IMR-90 (cell line): Measurements from ENCODE around the gene RNASE4. TPM values are rescaled to one million over a fixed set of nuclear protein-coding genes. Genes with fewer than 3 reads are reported as not detected.

Source experiments
- ATAC-seq: fragments of 200-7000 bp; cut with Tn5 transposase; 2 replicates; pipeline ENCODE4 v1.9.1; 2020; ENCODE audit warnings: low read depth, mild to moderate bottlenecking, moderate library complexity
- BruUV-seq: library from RNA; stranded (reverse); fragments of 400-500 nt; replicated peaks from 2 replicates; lab custom pipeline; 2021; lab: Mats Ljungman, UMichigan
- CTCF ChIA-PET: fragments of 300-600 bp; formaldehyde crosslinking; extraction: SDS; loops from one replicate; lab custom pipeline; 2021; ENCODE audit warnings: antibody characterized with exemption; lab: Yijun Ruan, JAX
- POLR2A ChIA-PET: fragments of 300-600 bp; sonication (Branson Sonifier 250); formaldehyde crosslinking; loops from one replicate; lab custom pipeline; 2022; ENCODE audit warnings: antibody characterized with exemption; ENCODE audit not compliant: unreplicated experiment; lab: Charles Lee
- DNase-seq: peaks from one replicate; pipeline ENCODE4 v3.0.0; 2013
- H2AFZ ChIP-seq: replicated peaks from 2 replicates; pipeline ENCODE3; 2013; ENCODE audit warnings: low read length, mild to moderate bottlenecking; ENCODE audit not compliant: poor library complexity
- H2AK5ac ChIP-seq: 2 replicates; pipeline ENCODE4 v1.6.1; 2013; ENCODE audit warnings: low read depth, low read length, inconsistent platforms
- H2AK9ac ChIP-seq: replicated peaks from 2 replicates; pipeline ENCODE3; 2013; ENCODE audit warnings: mild to moderate bottlenecking, low read depth, low read length, moderate library complexity; ENCODE audit not compliant: poor library complexity
- H2BK120ac ChIP-seq: 2 replicates; pipeline ENCODE4 v1.6.1; 2013; ENCODE audit warnings: low read depth, low read length, inconsistent platforms
- H2BK15ac ChIP-seq: 3 replicates; pipeline ENCODE4 v1.6.1; 2013; ENCODE audit warnings: low read depth, low read length, inconsistent platforms
- H2BK20ac ChIP-seq: 2 replicates; pipeline ENCODE4 v1.6.1; 2013; ENCODE audit warnings: low read depth, mild to moderate bottlenecking, inconsistent platforms, low read length, moderate library complexity
- H2BK5ac ChIP-seq: 2 replicates; pipeline ENCODE4 v1.6.1; 2013; ENCODE audit warnings: mild to moderate bottlenecking, low read depth, low read length, inconsistent platforms; ENCODE audit not compliant: poor library complexity, severe bottlenecking
- H3K14ac ChIP-seq: replicated peaks from 2 replicates; pipeline ENCODE4 v1.6.1; 2013; ENCODE audit warnings: low read depth, low read length, inconsistent platforms
- H3K18ac ChIP-seq: 2 replicates; pipeline ENCODE4 v1.6.1; 2013; ENCODE audit warnings: low read depth, low read length, control low read depth
- H3K23ac ChIP-seq: 2 replicates; pipeline ENCODE4 v1.6.1; 2013; ENCODE audit warnings: low read depth, low read length, inconsistent platforms
- H3K27ac ChIP-seq: 2 replicates; pipeline ENCODE4 v1.5.1; 2013; ENCODE audit warnings: mild to moderate bottlenecking, control low read depth, low read length; ENCODE audit not compliant: insufficient read depth
- H3K27me3 ChIP-seq: 2 replicates; pipeline ENCODE4 v1.6.1; 2013; ENCODE audit warnings: low read length; ENCODE audit not compliant: control insufficient read depth, insufficient read depth
- H3K36me3 ChIP-seq: 2 replicates; pipeline ENCODE4 v1.6.1; 2013; ENCODE audit warnings: low read length, mixed read lengths; ENCODE audit not compliant: control insufficient read depth, insufficient read depth
- H3K4ac ChIP-seq: 2 replicates; pipeline ENCODE4 v1.6.1; 2013; ENCODE audit warnings: low read depth, low read length, inconsistent platforms
- H3K4me1 ChIP-seq: 2 replicates; pipeline ENCODE4 v1.6.1; 2013; ENCODE audit warnings: low read length, mixed read lengths; ENCODE audit not compliant: control insufficient read depth, insufficient read depth
- H3K4me2 ChIP-seq: 2 replicates; pipeline ENCODE4 v1.6.1; 2013; ENCODE audit warnings: low read depth, mild to moderate bottlenecking, control low read depth, low read length, moderate library complexity
- H3K4me3 ChIP-seq: 2 replicates; pipeline ENCODE4 v1.5.1; 2013; ENCODE audit warnings: low read depth, mild to moderate bottlenecking, control low read depth, low read length, moderate library complexity; ENCODE audit not compliant: insufficient read depth
- H3K56ac ChIP-seq: 2 replicates; pipeline ENCODE4 v1.6.1; 2013; ENCODE audit warnings: low read length, inconsistent platforms; ENCODE audit not compliant: insufficient read depth; ENCODE audit errors: extremely low read depth
- H3K79me1 ChIP-seq, 2 experiments: 2 replicates each; pipeline ENCODE4 v1.6.1; 2013; ENCODE audit warnings: low read length in 2 of 2, inconsistent platforms in 1 of 2, low read depth in 1 of 2
- H3K9ac ChIP-seq: 2 replicates; pipeline ENCODE4 v1.6.1; 2013; ENCODE audit warnings: low read depth, low read length, control low read depth
- H3K9me1 ChIP-seq: 2 replicates; pipeline ENCODE4 v1.6.1; 2013; ENCODE audit warnings: low read length, inconsistent platforms; ENCODE audit not compliant: insufficient read depth
- H3K9me3 ChIP-seq: 2 replicates; pipeline ENCODE4 v1.6.1; 2013; ENCODE audit warnings: low read length; ENCODE audit not compliant: control insufficient read depth, insufficient read depth
- H4K20me1 ChIP-seq: 2 replicates; pipeline ENCODE4 v1.6.1; 2013; ENCODE audit warnings: low read length, inconsistent platforms; ENCODE audit not compliant: insufficient read depth
- H4K5ac ChIP-seq: 2 replicates; pipeline ENCODE4 v1.6.1; 2013; ENCODE audit warnings: mild to moderate bottlenecking, low read depth, low read length, control low read depth
- H4K8ac ChIP-seq, 2 experiments: 2 replicates each; pipeline ENCODE4 v1.6.1; 2013; ENCODE audit warnings: low read depth in 2 of 2, low read length in 2 of 2, control low read depth in 1 of 2, inconsistent platforms in 1 of 2
- H4K91ac ChIP-seq: 2 replicates; pipeline ENCODE4 v1.6.1; 2013; ENCODE audit warnings: low read depth, low read length, inconsistent platforms; ENCODE audit not compliant: insufficient read depth
- BHLHE40 ChIP-seq: fragments of 150-350 bp; IDR thresholded peaks from 2 replicates; pipeline ENCODE4 v1.6.1; 2016; ENCODE audit warnings: mild to moderate bottlenecking, low read depth, low read length
- CEBPB ChIP-seq: IDR thresholded peaks from 2 replicates; pipeline ENCODE4 v1.6.1; 2012; ENCODE audit warnings: low read depth, low read length, improper control_type of control experiment
- MAFK ChIP-seq: IDR thresholded peaks from 2 replicates; pipeline ENCODE4 v1.6.1; 2012; ENCODE audit warnings: low read depth, low read length, improper control_type of control experiment
- POLR2A ChIP-seq: IDR thresholded peaks from 2 replicates; pipeline ENCODE4 v1.6.1; 2012; ENCODE audit warnings: mild to moderate bottlenecking, low read depth, low read length
- RCOR1 ChIP-seq: IDR thresholded peaks from 2 replicates; pipeline ENCODE4 v1.6.1; 2012; ENCODE audit warnings: mild to moderate bottlenecking, low read length, improper control_type of control experiment; ENCODE audit not compliant: insufficient replicate concordance
- RFX5 ChIP-seq: IDR thresholded peaks from 2 replicates; pipeline ENCODE4 v1.8.0; 2012; ENCODE audit warnings: low read depth, mild to moderate bottlenecking, low read length, moderate library complexity
- WGBS, 2 experiments: methylation state at CpG; one replicate each; pipeline versions ENCODE4 v1.1.5 to v1.1.7; 2013; ENCODE audit warnings: missing lambda C conversion rate in 2 of 2; ENCODE audit not compliant: insufficient read length in 1 of 2; ENCODE audit errors: extremely low coverage in 2 of 2; 5-methylcytosine and 5-hydroxymethylcytosine counted together
- dilution Hi-C: fragments of 300-500 bp; cut with HindIII; formaldehyde crosslinking; loops from one replicate; pipeline ENCODE4 v1.14.3; 2018; ENCODE audit warnings: low sequenced_read_pairs; ENCODE audit not compliant: unreplicated experiment
- in situ Hi-C: fragments of 300-500 bp; cut with MboI; formaldehyde crosslinking; loops from 3 replicates; pipeline ENCODE4 v1.14.3; 2019; ENCODE audit warnings: low sequenced_read_pairs, inconsistent platforms, mixed read lengths
- intact Hi-C: fragments of 100-400 bp; cut with micrococcal nuclease; formaldehyde crosslinking; loops from 2 replicates; pipeline ENCODE4 v1.10.0; 2022
- polyA plus RNA-seq, 3 experiments: library from polyadenylated mRNA; depleted of rRNA; stranded (reverse); fragments of >200 nt; gene quantifications; 2 replicates each; pipeline ENCODE4 v1.2.3, GENCODE V29; 2012; ENCODE audit warnings: low replicate concordance in 1 of 3
- total RNA-seq: library from RNA; depleted of rRNA; stranded (reverse); fragments of >200 nt; gene quantifications from 2 replicates; pipeline ENCODE4 v1.2.3, GENCODE V29; 2012
- TF ChIP-seq, protein P1 (sequence below): fragments of 150-350 bp; IDR thresholded peaks from 2 replicates; pipeline ENCODE4 v1.6.1; 2016; ENCODE audit warnings: low read depth, mild to moderate bottlenecking, low read length, moderate library complexity, borderline replicate concordance

Gene RNASE4
- total and polyA plus RNA-seq, 2 of the 4 experiments (the other 2 are of a cell fraction) = 10.4 to 11.6 TPM

DNA sequence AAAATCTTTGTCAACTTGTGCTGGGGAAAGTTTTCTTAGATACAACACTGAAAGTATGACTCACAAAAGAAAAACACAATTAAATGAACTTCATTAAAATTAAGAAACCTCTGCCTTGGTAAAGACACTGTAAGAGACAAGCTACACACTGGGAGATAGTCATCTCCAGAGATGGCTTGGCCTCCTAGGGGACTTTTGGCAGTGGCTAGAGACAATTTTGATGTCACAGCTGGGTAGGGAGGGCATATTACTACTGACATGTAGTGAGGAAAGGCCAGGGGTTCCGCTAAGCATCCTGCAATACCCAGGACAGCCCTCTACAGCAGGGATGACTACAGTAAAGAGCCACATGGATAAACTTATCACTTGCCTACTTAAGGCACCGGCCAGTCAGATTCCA is 8.7 kb upstream of the RNASE4 start:
- H3K9me1 ChIP-seq = peaks cover 4% of the 10 kb centered on the region; the same call in 1 of the 2 replicates
- no peaks in the 10 kb centered on the region for H3K36me3 ChIP-seq
- no peak overlapping the region for H3K14ac ChIP-seq
- BruUV-seq = no TSS peak
- POLR2A ChIA-PET = no interaction called here
- no peak overlapping the region for H3K23ac ChIP-seq
- no peak overlapping the region for H3K56ac ChIP-seq
- no peak overlapping the region for H3K4me2 ChIP-seq
- H4K20me1 ChIP-seq = no peaks in the 10 kb centered on the region
- no peaks in the 10 kb centered on the region for H3K9me3 ChIP-seq
- no peak overlapping the region for H4K91ac ChIP-seq
- H3K27ac ChIP-seq = no peak overlapping the region
- H3K4ac ChIP-seq = no peak overlapping the region
- CTCF ChIA-PET = no interaction called here
- in situ Hi-C loops (no loop called here), intact Hi-C loops (no loop called here), dilution Hi-C loops (no loop called here)
- DNase-seq = no peak
- TF ChIP-seq MAFK = no peak
- no peak for TF ChIP-seq CEBPB
- TF ChIP-seq, protein P1, sequence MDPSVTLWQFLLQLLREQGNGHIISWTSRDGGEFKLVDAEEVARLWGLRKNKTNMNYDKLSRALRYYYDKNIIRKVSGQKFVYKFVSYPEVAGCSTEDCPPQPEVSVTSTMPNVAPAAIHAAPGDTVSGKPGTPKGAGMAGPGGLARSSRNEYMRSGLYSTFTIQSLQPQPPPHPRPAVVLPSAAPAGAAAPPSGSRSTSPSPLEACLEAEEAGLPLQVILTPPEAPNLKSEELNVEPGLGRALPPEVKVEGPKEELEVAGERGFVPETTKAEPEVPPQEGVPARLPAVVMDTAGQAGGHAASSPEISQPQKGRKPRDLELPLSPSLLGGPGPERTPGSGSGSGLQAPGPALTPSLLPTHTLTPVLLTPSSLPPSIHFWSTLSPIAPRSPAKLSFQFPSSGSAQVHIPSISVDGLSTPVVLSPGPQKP = no peak
- no peak for TF ChIP-seq BHLHE40
- no peak for TF ChIP-seq POLR2A
- no peak for TF ChIP-seq RCOR1
- no peak for TF ChIP-seq RFX5
- no peak overlapping the region for H2BK5ac ChIP-seq
- no peaks in the 10 kb centered on the region; the same call in 1 of the 2 replicates for H3K27me3 ChIP-seq
- H2BK120ac ChIP-seq = no peak overlapping the region
- H3K79me1 ChIP-seq = no peaks in the 10 kb centered on the region
- no peak overlapping the region for H2AK5ac ChIP-seq
- H2AFZ ChIP-seq = no peak overlapping the region
- H2BK20ac ChIP-seq = no peak overlapping the region
- H3K4me3 ChIP-seq = no peak overlapping the region
- no peaks in the 10 kb centered on the region for H3K4me1 ChIP-seq
- no peak overlapping the region for H2AK9ac ChIP-seq
- no peak for ATAC-seq
- H2BK15ac ChIP-seq = no peak overlapping the region
- H3K9ac ChIP-seq = no peak overlapping the region
- no peak overlapping the region for H4K5ac ChIP-seq
- H4K8ac ChIP-seq = no peak overlapping the region
- no CpG with 5 or more reads among the region's 2 CpGs for WGBS, 2 experiments
- no peak overlapping the region for H3K18ac ChIP-seq
